ENCODE data around the gene E4F1.

E4F1 gene

DNA sequence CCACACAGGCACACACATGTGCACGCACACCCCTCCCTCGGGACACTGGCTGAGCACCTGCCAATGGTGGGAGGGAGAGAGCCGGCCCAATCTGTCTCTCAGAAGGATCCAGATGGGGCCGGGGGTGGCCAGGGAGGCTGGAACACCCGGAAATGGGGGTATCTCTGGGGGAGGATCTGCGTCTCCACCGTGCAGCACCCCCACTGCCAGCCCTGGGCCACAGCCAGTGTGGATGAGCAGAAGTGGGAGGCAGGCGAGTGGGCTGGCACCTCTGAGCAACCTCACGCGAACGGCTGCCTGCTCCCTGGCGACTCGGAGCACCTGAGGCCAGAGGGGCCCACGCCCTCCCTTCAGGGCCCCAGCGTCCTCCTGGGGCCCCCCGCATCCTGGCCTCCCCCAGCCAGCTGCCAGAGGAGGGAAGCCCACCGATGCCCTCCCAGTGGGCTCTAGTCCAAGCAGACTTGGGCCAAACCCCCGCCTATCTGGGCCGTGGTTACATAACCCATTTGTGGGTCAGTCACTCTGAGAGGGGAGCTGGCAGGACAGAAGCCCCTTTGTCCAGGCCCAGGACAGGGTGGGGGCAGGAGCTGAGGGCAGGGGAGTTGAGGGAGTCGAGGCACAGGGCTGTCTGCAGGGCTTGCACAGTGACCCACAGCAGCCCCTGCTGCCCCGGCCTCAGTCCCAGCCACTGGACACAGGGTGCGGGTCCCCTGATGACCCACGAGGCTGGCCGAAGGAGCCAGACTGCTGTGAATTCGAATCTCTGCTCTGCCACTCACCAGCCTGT lies 32.5 kb upstream of the E4F1 start:
- H3K4me3 ChIP-seq (ENCODE audit: low read depth, low read length): no peak overlapping the region
- no peaks in the 10 kb centered on the region for H3K9me3 ChIP-seq (ENCODE audit: control insufficient read depth, insufficient read depth, low read length)
- no peaks in the 10 kb centered on the region for H3K4me1 ChIP-seq (ENCODE audit: control insufficient read depth, insufficient read depth, low read length)
- H3K36me3 ChIP-seq (ENCODE audit: control insufficient read depth, insufficient read depth, low read length): no peaks in the 10 kb centered on the region
- no peak overlapping the region for H3K27ac ChIP-seq (ENCODE audit: low read depth, low read length)
- peaks cover 9% of the 10 kb centered on the region; the same call in 1 of the 2 replicates for H3K27me3 ChIP-seq (ENCODE audit: control insufficient read depth, insufficient read depth, low read length)
- H3K9ac ChIP-seq (ENCODE audit: low read depth, low read length): no peak overlapping the region

GRCh38 chr16:2191446-2191706 lies 32.0 kb upstream of the E4F1 start:
- H3K4me1 ChIP-seq (ENCODE audit: control insufficient read depth, insufficient read depth, low read length): no peaks in the 10 kb centered on the region
- peaks cover 10% of the 10 kb centered on the region; the same call in 1 of the 2 replicates for H3K27me3 ChIP-seq (ENCODE audit: control insufficient read depth, insufficient read depth, low read length)
- H3K9ac ChIP-seq (ENCODE audit: low read depth, low read length): no peak overlapping the region
- no peak overlapping the region for H3K4me3 ChIP-seq (ENCODE audit: low read depth, low read length)
- H3K27ac ChIP-seq (ENCODE audit: low read depth, low read length): no peak overlapping the region
- no peaks in the 10 kb centered on the region for H3K9me3 ChIP-seq (ENCODE audit: control insufficient read depth, insufficient read depth, low read length)
- no peaks in the 10 kb centered on the region for H3K36me3 ChIP-seq (ENCODE audit: control insufficient read depth, insufficient read depth, low read length)

- no peaks in the 10 kb centered on the region for H3K36me3 ChIP-seq (ENCODE audit: control insufficient read depth, insufficient read depth, low read length)
- no peak overlapping the region for H3K4me3 ChIP-seq (ENCODE audit: low read depth, low read length)
- H3K4me1 ChIP-seq (ENCODE audit: control insufficient read depth, insufficient read depth, low read length): no peaks in the 10 kb centered on the region
- no peak overlapping the region for H3K9ac ChIP-seq (ENCODE audit: low read depth, low read length)
- no peak overlapping the region for H3K27ac ChIP-seq (ENCODE audit: low read depth, low read length)
- H3K27me3 ChIP-seq (ENCODE audit: control insufficient read depth, insufficient read depth, low read length): peaks cover 36% of the 10 kb centered on the region
- H3K9me3 ChIP-seq (ENCODE audit: control insufficient read depth, insufficient read depth, low read length): no peaks in the 10 kb centered on the region
Measured at GRCh38 chr16:2194166-2194834, 29.1 kb upstream of the E4F1 start.

DNA sequence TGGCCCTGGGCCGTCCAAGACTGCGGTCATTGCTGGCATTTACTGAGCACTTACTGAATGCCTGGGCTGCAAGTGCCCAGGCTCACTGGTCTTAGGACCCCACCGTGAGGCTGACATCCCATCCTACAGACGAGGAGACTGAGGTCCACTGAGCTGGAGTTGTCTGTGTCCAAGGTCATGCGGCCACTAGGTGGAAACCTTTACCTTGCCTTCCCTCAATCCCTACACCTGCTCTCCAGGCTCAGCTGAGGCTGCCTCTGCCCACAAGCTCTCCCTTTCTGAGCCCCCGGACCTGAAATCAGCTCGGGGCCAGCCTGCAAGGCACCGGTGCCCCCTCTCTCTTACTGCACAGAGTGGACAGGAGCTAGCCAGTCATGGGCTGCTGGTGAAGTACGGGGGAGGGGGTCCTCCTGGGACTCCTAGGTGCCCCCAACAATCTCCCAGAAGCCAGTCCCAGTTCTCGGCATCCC lies 28.5 kb upstream of the E4F1 start:
- no peak overlapping the region for H3K27ac ChIP-seq (ENCODE audit: low read depth, low read length)
- peak overlapping the region; percentile 57 for H3K4me3 ChIP-seq (ENCODE audit: low read depth, low read length)
- no peak overlapping the region for H3K9ac ChIP-seq (ENCODE audit: low read depth, low read length)
- H3K36me3 ChIP-seq (ENCODE audit: control insufficient read depth, insufficient read depth, low read length): no peaks in the 10 kb centered on the region
- H3K27me3 ChIP-seq (ENCODE audit: control insufficient read depth, insufficient read depth, low read length): peaks cover 38% of the 10 kb centered on the region
- no peaks in the 10 kb centered on the region for H3K4me1 ChIP-seq (ENCODE audit: control insufficient read depth, insufficient read depth, low read length)
- no peaks in the 10 kb centered on the region for H3K9me3 ChIP-seq (ENCODE audit: control insufficient read depth, insufficient read depth, low read length)

- Histone ChIP-seq H3K36me3 (ENCODE audit: control insufficient read depth, insufficient read depth, low read length) (no peaks in the 10 kb centered on the region), H3K9ac (ENCODE audit: low read depth, low read length) (no peak overlapping the region), H3K4me3 (ENCODE audit: low read depth, low read length) (peak overlapping the region; percentile 57), H3K27ac (ENCODE audit: low read depth, low read length) (no peak overlapping the region), H3K27me3 (ENCODE audit: control insufficient read depth, insufficient read depth, low read length) (peaks cover 41% of the 10 kb centered on the region), H3K4me1 (ENCODE audit: control insufficient read depth, insufficient read depth, low read length) (no peaks in the 10 kb centered on the region), H3K9me3 (ENCODE audit: control insufficient read depth, insufficient read depth, low read length) (no peaks in the 10 kb centered on the region)
Measured at GRCh38 chr16:2195322-2196161, 27.8 kb upstream of the E4F1 start.

DNA sequence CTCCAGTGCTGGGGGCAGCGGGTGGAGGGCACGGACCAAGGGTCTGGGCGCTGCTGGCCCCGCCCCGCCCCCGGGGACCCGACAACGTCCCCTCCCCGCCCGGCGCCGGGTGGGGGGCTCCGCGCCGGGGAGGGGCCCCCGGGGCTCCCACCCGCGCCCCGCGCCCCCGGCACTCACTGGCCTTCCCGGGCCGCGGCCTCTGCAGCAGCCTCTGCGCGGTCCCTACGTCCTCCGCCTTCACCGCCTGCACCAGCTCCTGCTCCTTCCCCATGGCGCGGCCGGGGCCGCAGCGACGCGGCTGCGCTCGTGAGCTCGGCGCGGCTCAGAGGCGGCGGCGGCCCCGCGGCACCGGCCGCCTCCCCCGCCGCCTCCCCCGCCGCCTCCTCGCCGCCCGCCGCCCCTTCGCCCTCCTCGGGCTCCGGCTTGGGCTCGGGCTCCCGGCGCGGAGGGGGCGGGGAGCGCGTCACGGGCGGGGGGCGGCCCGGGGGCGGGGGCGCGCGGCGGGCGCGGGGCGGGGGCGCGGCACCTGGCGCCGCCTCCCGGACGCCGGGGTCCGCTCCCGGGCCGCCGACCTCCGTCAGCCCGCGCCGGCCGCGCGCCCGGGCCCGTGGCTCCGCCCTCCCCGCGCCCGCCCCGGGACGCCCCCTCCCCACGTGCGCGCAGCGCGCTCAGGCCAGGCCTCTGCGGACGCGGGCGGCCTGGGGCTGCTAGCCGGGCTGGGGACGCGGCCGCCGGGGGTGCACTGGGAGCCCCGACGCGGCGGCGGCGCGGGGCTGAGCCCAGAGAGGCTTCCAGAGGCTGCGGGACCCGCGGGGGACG lies 27.0 kb upstream of the E4F1 start, which contains the start of gene CASKIN1:
Gene CASKIN1 (minus strand): TSS at position 444 of the 819 bp plus-strand sequence. CDS start 173 bp downstream, at position 271.
- peaks cover 42% of the 10 kb centered on the region for H3K27me3 ChIP-seq (ENCODE audit: control insufficient read depth, insufficient read depth, low read length)
- H3K9ac ChIP-seq (ENCODE audit: low read depth, low read length): no peak within 1 kb of the TSS
- peak within 1 kb of the TSS; percentile 57 for H3K4me3 ChIP-seq (ENCODE audit: low read depth, low read length)
- no peaks in the 10 kb centered on the region for H3K9me3 ChIP-seq (ENCODE audit: control insufficient read depth, insufficient read depth, low read length)
- H3K4me1 ChIP-seq (ENCODE audit: control insufficient read depth, insufficient read depth, low read length): no peaks in the 10 kb centered on the region
- no peak within 1 kb of the TSS for H3K27ac ChIP-seq (ENCODE audit: low read depth, low read length)
- H3K36me3 ChIP-seq (ENCODE audit: control insufficient read depth, insufficient read depth, low read length): no peaks in the 10 kb centered on the region

- Histone ChIP-seq H3K27ac (ENCODE audit: low read depth, low read length) (no peak overlapping the region), H3K4me1 (ENCODE audit: control insufficient read depth, insufficient read depth, low read length) (no peaks in the 10 kb centered on the region), H3K36me3 (ENCODE audit: control insufficient read depth, insufficient read depth, low read length) (no peaks in the 10 kb centered on the region), H3K4me3 (ENCODE audit: low read depth, low read length) (peak overlapping the region; percentile 55; the same call in 1 of the 2 replicates), H3K9me3 (ENCODE audit: control insufficient read depth, insufficient read depth, low read length) (no peaks in the 10 kb centered on the region), H3K27me3 (ENCODE audit: control insufficient read depth, insufficient read depth, low read length) (peaks cover 42% of the 10 kb centered on the region), H3K9ac (ENCODE audit: low read depth, low read length) (no peak overlapping the region)
Measured at GRCh38 chr16:2196981-2197511, 26.3 kb upstream of the E4F1 start.

DNA sequence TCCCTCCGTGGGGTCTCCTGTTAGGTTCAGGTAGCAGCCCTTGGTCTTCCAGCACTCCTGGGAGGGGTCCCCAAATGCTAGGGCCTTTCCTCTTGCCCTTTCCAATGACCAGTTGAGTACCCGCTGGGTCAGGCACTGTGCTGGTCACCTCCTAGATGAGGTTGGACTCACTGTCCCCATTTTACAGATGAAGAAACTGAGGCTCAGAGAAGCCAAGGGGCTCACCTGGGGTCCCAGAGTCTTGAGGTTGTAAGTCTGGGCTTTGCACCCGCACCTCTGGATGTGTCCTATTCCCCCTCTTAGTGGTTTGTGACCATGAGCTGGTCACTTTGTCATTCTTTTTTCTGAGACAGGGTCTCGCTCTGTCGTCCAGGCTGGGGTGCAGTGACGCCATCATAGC lies 25.6 kb upstream of the E4F1 start:
- Histone ChIP-seq H3K27ac (ENCODE audit: low read depth, low read length) (no peak overlapping the region), H3K27me3 (ENCODE audit: control insufficient read depth, insufficient read depth, low read length) (peaks cover 42% of the 10 kb centered on the region), H3K9me3 (ENCODE audit: control insufficient read depth, insufficient read depth, low read length) (no peaks in the 10 kb centered on the region), H3K36me3 (ENCODE audit: control insufficient read depth, insufficient read depth, low read length) (no peaks in the 10 kb centered on the region), H3K9ac (ENCODE audit: low read depth, low read length) (no peak overlapping the region), H3K4me1 (ENCODE audit: control insufficient read depth, insufficient read depth, low read length) (no peaks in the 10 kb centered on the region), H3K4me3 (ENCODE audit: low read depth, low read length) (no peak overlapping the region)

DNA sequence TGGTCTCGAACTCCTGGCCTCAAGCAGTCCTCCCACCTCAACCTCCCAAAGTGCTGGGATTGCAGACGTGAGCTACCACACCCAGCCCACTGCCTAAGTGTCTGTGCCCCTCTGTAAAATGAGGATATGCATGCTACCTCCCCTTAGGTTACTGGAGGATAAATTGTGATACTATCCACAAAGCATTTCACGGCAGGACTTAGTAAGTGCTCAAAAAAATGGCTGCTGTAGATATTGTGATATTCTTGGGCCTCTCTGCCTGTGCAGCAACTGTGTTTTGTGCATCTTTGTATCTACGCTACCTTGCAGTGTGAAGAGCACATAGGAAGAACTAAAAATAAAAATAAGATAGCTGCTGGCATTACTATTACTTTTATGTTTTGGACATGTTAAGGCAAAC lies 25.1 kb upstream of the E4F1 start:
- Histone ChIP-seq H3K36me3 (ENCODE audit: control insufficient read depth, insufficient read depth, low read length) (no peaks in the 10 kb centered on the region), H3K4me3 (ENCODE audit: low read depth, low read length) (no peak overlapping the region), H3K27me3 (ENCODE audit: control insufficient read depth, insufficient read depth, low read length) (peaks cover 42% of the 10 kb centered on the region), H3K9ac (ENCODE audit: low read depth, low read length) (no peak overlapping the region), H3K27ac (ENCODE audit: low read depth, low read length) (no peak overlapping the region), H3K4me1 (ENCODE audit: control insufficient read depth, insufficient read depth, low read length) (no peaks in the 10 kb centered on the region), H3K9me3 (ENCODE audit: control insufficient read depth, insufficient read depth, low read length) (no peaks in the 10 kb centered on the region)

GRCh38 chr16:2199095-2199494 lies 24.3 kb upstream of the E4F1 start:
- Histone ChIP-seq H3K4me3 (ENCODE audit: low read depth, low read length) (no peak overlapping the region), H3K27ac (ENCODE audit: low read depth, low read length) (no peak overlapping the region), H3K36me3 (ENCODE audit: control insufficient read depth, insufficient read depth, low read length) (no peaks in the 10 kb centered on the region), H3K9me3 (ENCODE audit: control insufficient read depth, insufficient read depth, low read length) (no peaks in the 10 kb centered on the region), H3K9ac (ENCODE audit: low read depth, low read length) (no peak overlapping the region), H3K4me1 (ENCODE audit: control insufficient read depth, insufficient read depth, low read length) (no peaks in the 10 kb centered on the region), H3K27me3 (ENCODE audit: control insufficient read depth, insufficient read depth, low read length) (peaks cover 42% of the 10 kb centered on the region)
